HepG2 (cell line): ENCODE results near the gene BCDIN3D. TPM values are rescaled to one million over a fixed set of nuclear protein-coding genes. Genes with fewer than 3 reads are reported as not detected.

Source experiments
- BORCS8-MEF2B ChIP-seq: sonication (generic); formaldehyde crosslinking; IDR thresholded peaks from 2 replicates; pipeline ENCODE4 v1.8.0; 2022; ENCODE audit warnings: mild to moderate bottlenecking, missing genetic modification reagents
- GATAD1 ChIP-seq: IDR thresholded peaks from 2 replicates; pipeline ENCODE4 v1.6.1; 2016; ENCODE audit warnings: missing genetic modification reagents, missing compliant biosample characterization
- GLI4 ChIP-seq: sonication (generic); formaldehyde crosslinking; IDR thresholded peaks from 2 replicates; pipeline ENCODE4 v1.5.1; 2020; ENCODE audit warnings: missing genetic modification reagents, mild to moderate bottlenecking, moderate library complexity, borderline replicate concordance
- HNRNPLL ChIP-seq: fragments of 200-400 bp; formaldehyde crosslinking; IDR thresholded peaks from 2 replicates; pipeline ENCODE4 v1.6.1; 2017; ENCODE audit warnings: mild to moderate bottlenecking, low read depth, low read length; ENCODE audit not compliant: poor library complexity, severe bottlenecking
- HOXA3 ChIP-seq: sonication (generic); formaldehyde crosslinking; IDR thresholded peaks from 2 replicates; pipeline ENCODE4 v1.5.0; 2020; ENCODE audit warnings: missing genetic modification reagents
- KDM5B ChIP-seq: sonication (generic); formaldehyde crosslinking; IDR thresholded peaks from 2 replicates; pipeline ENCODE4 v1.4.0; 2020; ENCODE audit warnings: missing genetic modification reagents, mild to moderate bottlenecking, borderline replicate concordance
- KLF16 ChIP-seq, 2 experiments: sonication (generic) in 1 of 2; formaldehyde crosslinking in 1 of 2; IDR thresholded peaks; 2 replicates each; pipeline versions ENCODE4 v1.6.1 to v1.8.0; 2016 to 2023; ENCODE audit warnings: missing genetic modification reagents in 2 of 2, missing compliant biosample characterization in 1 of 2
- PAXIP1 ChIP-seq: sonication (generic); formaldehyde crosslinking; conservative IDR thresholded peaks from 2 replicates; pipeline ENCODE4 v1.4.0; 2020; ENCODE audit warnings: mild to moderate bottlenecking, missing genetic modification reagents, moderate library complexity
- RNF2 ChIP-seq: fragments of 450-650 bp; conservative IDR thresholded peaks from 2 replicates; pipeline ENCODE4 v1.6.1; 2016; ENCODE audit warnings: low read depth
- SP1 ChIP-seq, 2 experiments: fragments of 450-650 bp in 1 of 2; sonication (generic) in 1 of 2; formaldehyde crosslinking in 1 of 2; IDR thresholded peaks; 2 replicates each; pipeline versions ENCODE4 v1.4.0 to v1.6.1; 2016 to 2020; ENCODE audit warnings: missing genetic modification reagents in 1 of 2
- SUZ12 ChIP-seq: fragments of 150-350 bp; IDR thresholded peaks from 2 replicates; pipeline ENCODE4 v1.6.1; 2014; ENCODE audit warnings: low read depth, low read length
- TBX2 ChIP-seq: sonication (generic); formaldehyde crosslinking; IDR thresholded peaks from 2 replicates; pipeline ENCODE4 v1.5.0; 2020; ENCODE audit warnings: missing genetic modification reagents, mild to moderate bottlenecking, borderline replicate concordance
- TFAP4 ChIP-seq: sonication (generic); IDR thresholded peaks from 2 replicates; pipeline ENCODE4 v1.6.1; 2016; ENCODE audit warnings: low read depth, borderline replicate concordance
- ZC3H13 ChIP-seq: sonication (generic); formaldehyde crosslinking; IDR thresholded peaks from 2 replicates; pipeline ENCODE4 v1.8.1; 2023; ENCODE audit warnings: mild to moderate bottlenecking, missing genetic modification reagents, moderate library complexity
- ZFX ChIP-seq: sonication (generic); formaldehyde crosslinking; IDR thresholded peaks from 2 replicates; pipeline ENCODE4 v1.4.0; 2020; ENCODE audit warnings: mild to moderate bottlenecking, low read depth, missing genetic modification reagents, moderate library complexity
- ZNF260 ChIP-seq: sonication (generic); formaldehyde crosslinking; IDR thresholded peaks from 2 replicates; pipeline ENCODE4 v1.4.0; 2020; ENCODE audit warnings: missing genetic modification reagents, low read depth, mild to moderate bottlenecking, borderline replicate concordance
- ZNF274 ChIP-seq: sonication (generic); formaldehyde crosslinking; IDR thresholded peaks from 2 replicates; pipeline ENCODE4 v1.5.1; 2020; ENCODE audit warnings: mild to moderate bottlenecking, missing genetic modification reagents
- ZNF446 ChIP-seq: sonication (generic); formaldehyde crosslinking; IDR thresholded peaks from 2 replicates; pipeline ENCODE4 v1.5.0; 2020; ENCODE audit warnings: mild to moderate bottlenecking, missing genetic modification reagents
- ZNF710 ChIP-seq: sonication (generic); formaldehyde crosslinking; IDR thresholded peaks from 2 replicates; pipeline ENCODE4 v1.5.0; 2020; ENCODE audit warnings: mild to moderate bottlenecking, missing genetic modification reagents, borderline replicate concordance
- ZNF777 ChIP-seq: sonication (generic); formaldehyde crosslinking; IDR thresholded peaks from 2 replicates; pipeline ENCODE4 v1.4.0; 2020; ENCODE audit warnings: missing genetic modification reagents
- polyA plus RNA-seq, 8 experiments: library from polyadenylated mRNA; depleted of rRNA in 3 of 8; stranded (reverse) in 7 of 8; unstranded in 1 of 8; fragments of >200 nt; fragmentation: Illumina TruSeq in 4 of 8; extraction: Trizol in 4 of 8; gene quantifications; 2 replicates each; pipeline versions ENCODE4 v1.2.1 to v1.2.3, GENCODE V29; 2011 to 2016; ENCODE audit warnings: low read depth in 4 of 8, missing spikeins in 1 of 8, mixed read lengths in 1 of 8; ENCODE audit not compliant: insufficient read depth in 1 of 8
- total RNA-seq, 5 experiments: library from RNA; depleted of rRNA; stranded (reverse); fragments of >200 nt; fragmentation: Illumina TruSeq; extraction: Trizol; gene quantifications; 2 replicates each; pipeline ENCODE4 v1.2.3, GENCODE V29; 2016; ENCODE audit warnings: low read depth in 1 of 5

The BCDIN3D gene
- total and polyA plus RNA-seq, 2 of the 13 experiments (the other 11 are each of a cell fraction or from before 2014, with no cell fraction given) = 2.2 to 2.5 TPM

- TF ChIP-seq KLF16 (CRISPR knock-in tag; IDR thresholded peaks at IDR 0.05) = peak in 1 of 2 experiments; percentile 72; a peak in 1 of 4 replicates
- TF ChIP-seq BORCS8-MEF2B (CRISPR knock-in tag) = peak; percentile 78
- TF ChIP-seq HOXA3 = no peak
- TF ChIP-seq ZNF274 = peak; percentile 85
- TF ChIP-seq ZNF710 (CRISPR knock-in tag) = 0 out of 2 replicates have a peak, but pooled peaks have one; percentile 9
- 0 out of 2 replicates have a peak, but pooled peaks have one; percentile 45 for TF ChIP-seq PAXIP1
- peak; percentile 50 for TF ChIP-seq GATAD1 (CRISPR knock-in tag)
- TF ChIP-seq ZNF260 (CRISPR knock-in tag) = no peak
- TF ChIP-seq RNF2 = 0 out of 2 replicates have a peak, but pooled peaks have one; percentile 37
- peak; percentile 80 for TF ChIP-seq ZFX (CRISPR knock-in tag)
- TF ChIP-seq KDM5B (CRISPR knock-in tag) = peak; percentile 46; the same call in 1 of the 2 replicates
- peak; percentile 22; the same call in 1 of the 2 replicates for TF ChIP-seq ZC3H13 (CRISPR knock-in tag)
- peak; percentile 63; the same call in 1 of the 2 replicates for TF ChIP-seq TBX2 (CRISPR knock-in tag)
- peak; percentile 57 for TF ChIP-seq HNRNPLL
- TF ChIP-seq SP1 (IDR thresholded peaks at IDR 0.05) = no peak
- TF ChIP-seq SP1 (CRISPR knock-in tag; IDR thresholded peaks at IDR 0.05) = peak; percentile 42; the same call in 1 of the 2 replicates
- no peak for TF ChIP-seq GLI4
- peak; percentile 85; the same call in 1 of the 2 replicates for TF ChIP-seq TFAP4
- TF ChIP-seq ZNF446 (CRISPR knock-in tag) = 0 out of 2 replicates have a peak, but pooled peaks have one; percentile 36
- peak; percentile 81 for TF ChIP-seq ZNF777 (CRISPR knock-in tag)
- TF ChIP-seq SUZ12 = no peak
Observed at GRCh38 chr12:49828133-49829091, 14.5 kb downstream of the BCDIN3D start, which contains the start of gene NCKAP5L (continued).
